Measurements from ENCODE around the gene AUTS2. TPM values are rescaled to one million over a fixed set of nuclear protein-coding genes. Genes with fewer than 3 reads are reported as not detected.

The AUTS2 gene
- total RNA-seq: 0.60 and 1.2 TPM in 2 replicates

- DNase-seq: peak; percentile 73
These were observed at the start of gene AUTS2 for GRCh38 chr7:69598081-69598486. AUTS2 (plus strand) TSS chr7:69598475; CDS start chr7:69599654, 1,179 bp downstream.

- no peak for DNase-seq
These were observed 47.3 kb upstream of the AUTS2 start for GRCh38 chr7:69550991-69551390.

- DNase-seq: no peak
These were observed 45.1 kb upstream of the AUTS2 start for GRCh38 chr7:69553190-69553589.

- no peak for DNase-seq
These were observed 36.9 kb upstream of the AUTS2 start for GRCh38 chr7:69561266-69561960.

- no peak for DNase-seq
These were observed 33.5 kb upstream of the AUTS2 start for GRCh38 chr7:69564454-69565417.

GRCh38 chr7:69567800-69568199 is 30.5 kb upstream of the AUTS2 start:
- DNase-seq: no peak

GRCh38 chr7:69568266-69568665 is 30.0 kb upstream of the AUTS2 start:
- no peak for DNase-seq

- DNase-seq: no peak
These were observed 22.6 kb upstream of the AUTS2 start for GRCh38 chr7:69575651-69576050.

- no peak for DNase-seq
These were observed 21.1 kb upstream of the AUTS2 start for GRCh38 chr7:69577221-69577620.

GRCh38 chr7:69585169-69585568 is 13.1 kb upstream of the AUTS2 start:
- DNase-seq: no peak

GRCh38 chr7:69586321-69586720 is 12.0 kb upstream of the AUTS2 start:
- no peak for DNase-seq

- no peak for DNase-seq
These were observed 9.5 kb upstream of the AUTS2 start for GRCh38 chr7:69588773-69589172.

- DNase-seq: no peak
These were observed 6.5 kb upstream of the AUTS2 start for GRCh38 chr7:69591805-69592204.

- DNase-seq: no peak
These were observed 4.8 kb upstream of the AUTS2 start for GRCh38 chr7:69593511-69593910.

GRCh38 chr7:69595415-69595814 is 2.9 kb upstream of the AUTS2 start:
- no peak for DNase-seq

- DNase-seq: no peak
These were observed 2.2 kb upstream of the AUTS2 start for GRCh38 chr7:69596056-69596455.

- peak; percentile 2 for DNase-seq
These were observed 1.5 kb upstream of the AUTS2 start for GRCh38 chr7:69596723-69597277.

GRCh38 chr7:69597278-69598076 is 798 bp upstream of the AUTS2 start:
- peak; percentile 7 for DNase-seq

- DNase-seq: no peak
These were observed 411 bp downstream of the AUTS2 start for GRCh38 chr7:69598487-69599285.

- peak; percentile 5 for DNase-seq
These were observed 1.1 kb downstream of the AUTS2 start for GRCh38 chr7:69599286-69599954.

Measured in dermis blood vessel endothelial cell (primary cell).